NCI-H82 treated with DMSO at 0.1 percent for 48 hours (cell line): ENCODE measurements around the gene TADA2B.

Source experiments
- DNase-seq: peaks from one replicate; lab custom pipeline; 2025; ENCODE audit not compliant: unreplicated experiment; lab: John Stamatoyannopoulos, UW

Gene TADA2B

GRCh38 chr4:7105276-7105675, 62.1 kb downstream of the TADA2B start:
- DNase-seq, result no peak

- no peak for DNase-seq
Measured at GRCh38 chr4:7107166-7107905, 64.2 kb downstream of the TADA2B start.
